ENCODE data around the gene ARHGAP15. TPM values are rescaled to one million over a fixed set of nuclear protein-coding genes. Genes with fewer than 3 reads are reported as not detected.

Gene ARHGAP15
- total and polyA plus RNA-seq, 12 donors, result 1.3 to 7.7 (median 2.8) TPM

DNA sequence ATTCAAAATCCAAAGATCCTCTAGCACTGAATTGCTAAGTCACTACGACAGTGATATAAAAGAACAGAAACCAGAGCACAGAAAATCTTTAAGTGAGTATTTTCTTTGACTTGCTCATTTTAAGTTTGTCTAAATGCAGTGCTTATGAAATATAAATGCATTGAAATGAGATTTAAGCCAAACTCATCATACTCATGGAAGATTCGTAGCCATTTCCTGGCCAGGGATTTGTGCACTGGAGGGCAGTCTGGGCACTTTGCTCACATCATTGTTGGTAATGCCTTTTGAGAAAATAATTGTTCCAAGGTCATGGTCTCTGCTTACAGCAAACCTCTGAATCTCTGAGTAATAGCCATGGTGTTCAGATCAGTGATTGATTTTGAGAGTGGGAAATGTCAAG lies 307.7 kb downstream of the ARHGAP15 start:
- intact Hi-C loops (cut with DNase I), result loop anchor here in 2 of 10 donors (5.0 to 10.0 kb wide), 3 partner anchors 45 to 278 kb away; no protein-coding TSS in a partner anchor
- H3K27ac ChIP-seq, result peak overlapping the region in 8 of 10 donors; percentile 7 to 69 (median 54)
- WGBS, 2 donors, result 53 to 67% methylated on average over 2 of the region's 2 CpGs

DNA sequence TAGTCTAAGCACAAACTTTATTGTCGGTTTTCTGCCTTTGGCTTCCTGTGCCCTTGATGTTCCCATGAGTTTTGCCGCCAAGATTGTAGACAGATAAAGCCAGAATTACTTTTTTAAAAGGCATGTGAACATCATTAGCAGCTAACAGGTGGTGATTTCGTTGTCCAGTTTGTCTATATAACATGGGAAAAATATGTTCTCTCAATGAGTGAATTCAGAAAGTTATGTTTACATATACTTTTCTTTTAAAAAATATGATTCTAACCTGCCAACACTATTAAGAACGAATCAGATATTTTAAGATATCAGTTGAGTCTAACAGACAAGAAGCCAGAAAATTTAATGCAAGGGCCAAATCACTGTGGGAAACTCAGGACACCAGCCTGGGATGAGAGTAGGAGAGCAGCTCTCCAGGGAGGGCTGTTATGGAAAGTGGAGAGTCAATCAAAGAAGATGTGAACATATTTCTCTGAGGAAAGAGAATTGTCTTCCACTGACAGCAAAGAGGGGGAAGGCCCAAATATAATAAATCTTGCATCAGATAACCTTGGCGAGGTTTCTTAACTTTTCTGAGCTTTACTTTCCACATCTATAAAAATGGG lies 311.3 kb downstream of the ARHGAP15 start:
- TF ChIP-seq, protein P1, sequence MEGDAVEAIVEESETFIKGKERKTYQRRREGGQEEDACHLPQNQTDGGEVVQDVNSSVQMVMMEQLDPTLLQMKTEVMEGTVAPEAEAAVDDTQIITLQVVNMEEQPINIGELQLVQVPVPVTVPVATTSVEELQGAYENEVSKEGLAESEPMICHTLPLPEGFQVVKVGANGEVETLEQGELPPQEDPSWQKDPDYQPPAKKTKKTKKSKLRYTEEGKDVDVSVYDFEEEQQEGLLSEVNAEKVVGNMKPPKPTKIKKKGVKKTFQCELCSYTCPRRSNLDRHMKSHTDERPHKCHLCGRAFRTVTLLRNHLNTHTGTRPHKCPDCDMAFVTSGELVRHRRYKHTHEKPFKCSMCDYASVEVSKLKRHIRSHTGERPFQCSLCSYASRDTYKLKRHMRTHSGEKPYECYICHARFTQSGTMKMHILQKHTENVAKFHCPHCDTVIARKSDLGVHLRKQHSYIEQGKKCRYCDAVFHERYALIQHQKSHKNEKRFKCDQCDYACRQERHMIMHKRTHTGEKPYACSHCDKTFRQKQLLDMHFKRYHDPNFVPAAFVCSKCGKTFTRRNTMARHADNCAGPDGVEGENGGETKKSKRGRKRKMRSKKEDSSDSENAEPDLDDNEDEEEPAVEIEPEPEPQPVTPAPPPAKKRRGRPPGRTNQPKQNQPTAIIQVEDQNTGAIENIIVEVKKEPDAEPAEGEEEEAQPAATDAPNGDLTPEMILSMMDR (IDR thresholded peaks at IDR 0.05), result no peak
- H3K4me3 ChIP-seq, result no peak overlapping the region
- ATAC-seq, result peak in 7 of 8 donors; percentile 44 to 83 (median 57)
- peaks cover 0 to 7% (median 0%) of the 10 kb centered on the region in 9 donors for H3K4me1 ChIP-seq
- H3K9me3 ChIP-seq, result no peaks in the 10 kb centered on the region
- WGBS, 2 donors, result 55 to 59% methylated on average over 5 of the region's 5 CpGs
- peaks cover 0 to 19% (median 0%) of the 10 kb centered on the region in 9 donors for H3K36me3 ChIP-seq
- H3K27ac ChIP-seq, result peak overlapping the region in 6 of 10 donors; percentile 12 to 74 (median 58)
- no peaks in the 10 kb centered on the region for H3K27me3 ChIP-seq
- intact Hi-C loops (cut with DNase I), result loop anchor here in 2 of 10 donors (5.0 kb wide), 3 partner anchors 37 to 702 kb away; no protein-coding TSS in a partner anchor
- DNase-seq, result peak in 1 of 2 donors; percentile 44

More for the DNA sequence above, 307.7 kb downstream of the ARHGAP15 start:
- Histone ChIP-seq H3K36me3 (peaks cover 0 to 21% (median 0%) of the 10 kb centered on the region in 9 donors), H3K27me3 (no peaks in the 10 kb centered on the region), H3K4me1 (peaks cover 0 to 7% (median 0%) of the 10 kb centered on the region in 9 donors), H3K4me3 (peak overlapping the region in 3 of 10 donors; percentile 30 to 38 (median 31)), H3K9me3 (no peaks in the 10 kb centered on the region)
- TF ChIP-seq, protein P1 (IDR thresholded peaks at IDR 0.05), result no peak
- no peak for ATAC-seq
- no peak for DNase-seq

DNA sequence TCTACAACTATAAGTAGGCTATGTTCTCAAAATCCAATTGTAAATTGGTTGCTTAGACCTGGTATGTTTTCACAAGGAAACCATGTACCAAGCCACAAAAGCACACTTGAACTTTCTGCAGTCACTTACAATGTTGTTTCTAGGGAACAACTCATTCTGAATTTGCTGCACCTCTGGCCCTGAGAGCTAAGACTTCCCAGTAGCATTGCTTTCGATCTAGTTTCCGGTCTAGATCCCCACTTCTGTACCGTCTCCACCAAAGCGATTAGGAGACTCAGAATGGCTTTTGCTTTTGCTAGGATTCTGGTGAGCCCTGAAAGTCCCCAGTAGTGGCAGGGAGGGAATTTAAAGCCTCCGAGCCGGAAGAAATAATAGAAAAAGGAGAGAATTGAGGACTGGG lies 313.0 kb downstream of the ARHGAP15 start:
- intact Hi-C loops (cut with DNase I), result loop anchor here in 2 of 10 donors (5.0 kb wide), 3 partner anchors 35 to 700 kb away; no protein-coding TSS in a partner anchor
- WGBS, 2 donors, result 64 to 66% methylated on average over 6 of the region's 6 CpGs
- peak in 2 of 8 donors; percentile 33 to 52 for ATAC-seq

DNA sequence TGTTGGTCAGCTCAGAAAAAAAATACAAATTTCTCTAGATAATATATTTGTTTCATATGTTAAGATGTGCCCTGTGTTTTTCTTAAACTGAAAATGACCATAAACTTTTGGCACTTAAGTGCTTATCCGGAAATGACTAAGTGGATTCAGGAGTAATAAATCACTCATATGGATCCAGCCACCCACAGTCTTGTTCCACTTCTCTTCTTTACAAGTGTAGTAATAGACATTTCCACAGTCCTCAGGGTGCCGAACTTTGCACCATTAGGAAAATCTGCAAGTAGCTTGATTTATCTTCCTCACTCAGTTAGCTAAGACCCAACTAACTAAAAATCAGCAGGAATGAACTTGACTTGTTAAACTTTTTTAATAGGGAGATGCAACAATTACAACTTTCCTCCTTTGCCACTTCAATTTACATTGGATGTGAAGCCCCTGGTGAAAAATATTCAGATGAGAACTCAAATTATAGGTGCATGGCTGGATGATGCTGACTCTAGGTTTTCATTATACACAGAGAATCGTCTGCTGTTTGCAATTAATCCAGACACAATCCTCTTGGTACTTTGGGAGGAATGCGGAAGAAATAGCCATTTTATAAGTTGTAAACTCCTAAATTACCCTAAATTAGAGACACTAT lies 322.5 kb downstream of the ARHGAP15 start:
- TF ChIP-seq, protein P1 (IDR thresholded peaks at IDR 0.05), result no peak
- Histone ChIP-seq H3K9me3 (no peaks in the 10 kb centered on the region), H3K4me1 (peaks cover 0 to 14% (median 0%) of the 10 kb centered on the region in 9 donors), H3K27me3 (no peaks in the 10 kb centered on the region), H3K36me3 (no peaks in the 10 kb centered on the region), H3K27ac (peak overlapping the region in 3 of 10 donors; percentile 14 to 17 (median 16)), H3K4me3 (no peak overlapping the region)
- WGBS, 2 donors, result 79 to 81% methylated on average over 4 of the region's 4 CpGs
- no peak for DNase-seq
- intact Hi-C loops (cut with DNase I), result no loop called here
- no peak for ATAC-seq

More for the DNA sequence above, 313.0 kb downstream of the ARHGAP15 start:
- Histone ChIP-seq H3K9me3 (no peaks in the 10 kb centered on the region), H3K27ac (peak overlapping the region in 8 of 10 donors; percentile 1 to 74 (median 44)), H3K36me3 (peaks cover 0 to 5% (median 0%) of the 10 kb centered on the region in 9 donors), H3K4me3 (peak overlapping the region in 1 of 10 donors; percentile 6), H3K4me1 (peaks cover 0 to 7% (median 0%) of the 10 kb centered on the region in 9 donors), H3K27me3 (no peaks in the 10 kb centered on the region)
- no peak for DNase-seq
- TF ChIP-seq, protein P1 (IDR thresholded peaks at IDR 0.05), result no peak

All from heart right ventricle (tissue), 16 donors.